Measurements from ENCODE around the gene COL12A1. TPM values are rescaled to one million over a fixed set of nuclear protein-coding genes. Genes with fewer than 3 reads are reported as not detected.
A peak's percentile ranks its signal among the peaks of the same experiment; 100 is the strongest.

Gene COL12A1
- total RNA-seq, 6 experiments from 2014 or later, result 205 to 304 (median 227) TPM

DNA sequence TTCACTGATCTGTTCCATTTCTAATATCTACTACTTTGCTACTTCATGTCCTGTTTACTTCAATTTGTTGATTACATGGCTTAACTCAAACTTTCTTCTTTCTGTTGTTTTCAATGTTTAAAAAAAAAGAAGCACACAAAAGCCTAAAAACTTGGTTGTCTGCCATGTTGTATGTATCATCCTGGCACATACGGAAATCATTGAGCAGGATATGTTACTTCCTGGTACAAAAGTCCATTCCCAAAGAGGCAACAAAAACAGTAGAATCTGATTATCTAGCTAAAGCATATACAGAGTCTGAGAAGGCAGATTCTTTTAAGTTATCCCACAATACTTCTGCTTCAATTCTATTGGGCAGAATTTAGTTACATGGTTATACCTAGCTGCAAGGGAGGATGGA lies 14.5 kb upstream of the COL12A1 start:
- Mint-ChIP-seq H3K4me1 (ENCODE audit: low read depth) (peaks cover 58% of the 10 kb centered on the region), H3K27me3 (ENCODE audit: insufficient read depth) (no peaks in the 10 kb centered on the region), H3K36me3 (ENCODE audit: low read depth) (no peaks in the 10 kb centered on the region), H3K4me3 (no peak overlapping the region), H3K9me3 (no peaks in the 10 kb centered on the region), H3K27ac (no peak overlapping the region)
- TF ChIP-seq, protein P1, sequence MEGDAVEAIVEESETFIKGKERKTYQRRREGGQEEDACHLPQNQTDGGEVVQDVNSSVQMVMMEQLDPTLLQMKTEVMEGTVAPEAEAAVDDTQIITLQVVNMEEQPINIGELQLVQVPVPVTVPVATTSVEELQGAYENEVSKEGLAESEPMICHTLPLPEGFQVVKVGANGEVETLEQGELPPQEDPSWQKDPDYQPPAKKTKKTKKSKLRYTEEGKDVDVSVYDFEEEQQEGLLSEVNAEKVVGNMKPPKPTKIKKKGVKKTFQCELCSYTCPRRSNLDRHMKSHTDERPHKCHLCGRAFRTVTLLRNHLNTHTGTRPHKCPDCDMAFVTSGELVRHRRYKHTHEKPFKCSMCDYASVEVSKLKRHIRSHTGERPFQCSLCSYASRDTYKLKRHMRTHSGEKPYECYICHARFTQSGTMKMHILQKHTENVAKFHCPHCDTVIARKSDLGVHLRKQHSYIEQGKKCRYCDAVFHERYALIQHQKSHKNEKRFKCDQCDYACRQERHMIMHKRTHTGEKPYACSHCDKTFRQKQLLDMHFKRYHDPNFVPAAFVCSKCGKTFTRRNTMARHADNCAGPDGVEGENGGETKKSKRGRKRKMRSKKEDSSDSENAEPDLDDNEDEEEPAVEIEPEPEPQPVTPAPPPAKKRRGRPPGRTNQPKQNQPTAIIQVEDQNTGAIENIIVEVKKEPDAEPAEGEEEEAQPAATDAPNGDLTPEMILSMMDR (IDR thresholded peaks at IDR 0.05), result no peak
- DNase-seq, result no peak

- no peaks in the 10 kb centered on the region for H3K27me3 Mint-ChIP-seq (ENCODE audit: insufficient read depth)
- no peak overlapping the region for H3K4me3 Mint-ChIP-seq
- H3K36me3 Mint-ChIP-seq (ENCODE audit: low read depth), result no peaks in the 10 kb centered on the region
- H3K9me3 Mint-ChIP-seq, result no peaks in the 10 kb centered on the region
- no peak overlapping the region for H3K27ac Mint-ChIP-seq
- peaks cover 48% of the 10 kb centered on the region for H3K4me1 Mint-ChIP-seq (ENCODE audit: low read depth)
- TF ChIP-seq, protein P1 (IDR thresholded peaks at IDR 0.05), result no peak
- DNase-seq, result no peak
Observed at GRCh38 chr6:75219263-75219662, 13.4 kb upstream of the COL12A1 start.

- Mint-ChIP-seq H3K36me3 (ENCODE audit: low read depth) (no peaks in the 10 kb centered on the region), H3K4me3 (peak overlapping the region; percentile 74), H3K27ac (peak overlapping the region; percentile 29; the same call in 1 of the 2 replicates), H3K27me3 (ENCODE audit: insufficient read depth) (no peaks in the 10 kb centered on the region), H3K9me3 (no peaks in the 10 kb centered on the region), H3K4me1 (ENCODE audit: low read depth) (peaks cover 38% of the 10 kb centered on the region)
- DNase-seq, result peak; percentile 39
- TF ChIP-seq, protein P1 (IDR thresholded peaks at IDR 0.05), result no peak
Observed at GRCh38 chr6:75217193-75217592, 11.3 kb upstream of the COL12A1 start.

- TF ChIP-seq, protein P1 (IDR thresholded peaks at IDR 0.05), result no peak
- no peaks in the 10 kb centered on the region for H3K36me3 Mint-ChIP-seq (ENCODE audit: low read depth)
- no peak overlapping the region for H3K4me3 Mint-ChIP-seq
- peaks cover 1% of the 10 kb centered on the region; the same call in 1 of the 2 replicates for H3K27me3 Mint-ChIP-seq (ENCODE audit: insufficient read depth)
- no peak overlapping the region for H3K27ac Mint-ChIP-seq
- peaks cover 44% of the 10 kb centered on the region for H3K4me1 Mint-ChIP-seq (ENCODE audit: low read depth)
- no peaks in the 10 kb centered on the region for H3K9me3 Mint-ChIP-seq
- no peak for DNase-seq
Observed at GRCh38 chr6:75215291-75215690, 9.4 kb upstream of the COL12A1 start.

- H3K27ac Mint-ChIP-seq, result no peak overlapping the region
- no peaks in the 10 kb centered on the region for H3K36me3 Mint-ChIP-seq (ENCODE audit: low read depth)
- TF ChIP-seq, protein P1 (IDR thresholded peaks at IDR 0.05), result peak; percentile 42
- H3K27me3 Mint-ChIP-seq (ENCODE audit: insufficient read depth), result peaks cover 5% of the 10 kb centered on the region; the same call in 1 of the 2 replicates
- DNase-seq, result no peak
- H3K4me1 Mint-ChIP-seq (ENCODE audit: low read depth), result peaks cover 36% of the 10 kb centered on the region
- H3K4me3 Mint-ChIP-seq, result no peak overlapping the region
- H3K9me3 Mint-ChIP-seq, result no peaks in the 10 kb centered on the region
Observed at GRCh38 chr6:75213732-75214131, 7.9 kb upstream of the COL12A1 start.

DNA sequence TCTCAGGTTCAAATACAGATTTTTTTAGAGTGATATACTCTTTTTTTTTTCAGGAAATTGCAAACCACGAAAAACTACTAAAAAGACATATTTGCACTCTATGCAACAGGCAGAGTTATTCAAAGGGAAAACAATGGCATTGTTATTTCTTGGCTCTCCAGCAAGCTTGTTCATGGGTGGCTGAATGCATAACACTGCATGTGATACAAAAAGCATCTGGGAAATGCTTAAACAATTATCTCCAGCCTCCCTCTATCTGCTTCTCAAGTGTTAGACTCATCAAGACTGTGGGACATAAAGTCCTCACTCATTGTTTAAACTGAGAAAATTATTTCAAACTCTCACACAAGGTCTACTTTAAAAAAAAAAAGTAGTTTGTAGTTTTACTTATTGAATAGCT lies 7.3 kb upstream of the COL12A1 start:
- Mint-ChIP-seq H3K4me3 (no peak overlapping the region), H3K27me3 (ENCODE audit: insufficient read depth) (peaks cover 5% of the 10 kb centered on the region; the same call in 1 of the 2 replicates), H3K36me3 (ENCODE audit: low read depth) (no peaks in the 10 kb centered on the region), H3K9me3 (no peaks in the 10 kb centered on the region), H3K27ac (no peak overlapping the region), H3K4me1 (ENCODE audit: low read depth) (peaks cover 40% of the 10 kb centered on the region)
- DNase-seq, result no peak
- TF ChIP-seq, protein P1 (IDR thresholded peaks at IDR 0.05), result no peak

All from HFFc6 (cell line).